ENCODE measurements around the gene GRIK1.

GRCh38 chr21:29557931-29558725 is 381.7 kb downstream of the GRIK1 start:
- TF ChIP-seq CTCF (conservative IDR thresholded peaks at IDR 0.05; ENCODE audit: low read length), result no peak
- no peak for TF ChIP-seq EZH2phosphoT487 (IDR thresholded peaks at IDR 0.05; ENCODE audit: borderline replicate concordance)

All from Loucy (cell line).